Measurements from ENCODE around the gene ARL8A.
"Not testable (repeated sequence)": the region's sequence is repeated elsewhere in the genome, so short reads cannot be mapped to it uniquely, and the experiment has no call there.

ARL8A gene

GRCh38 chr1:202133496-202133895 lies 11.0 kb downstream of the ARL8A start:
- no peak for DNase-seq

- DNase-seq, result no peak
Observed at GRCh38 chr1:202133001-202133400, 11.5 kb downstream of the ARL8A start.

- no peak for DNase-seq
Observed at GRCh38 chr1:202131956-202132821, 12.3 kb downstream of the ARL8A start.

GRCh38 chr1:202130816-202131522 lies 13.6 kb downstream of the ARL8A start:
- no peak for DNase-seq

- no peak for DNase-seq
Observed at GRCh38 chr1:202130297-202130721, 14.2 kb downstream of the ARL8A start.

GRCh38 chr1:202129453-202130296 lies 14.9 kb downstream of the ARL8A start:
- DNase-seq, result no peak

GRCh38 chr1:202127836-202128622 lies 16.5 kb downstream of the ARL8A start:
- DNase-seq, result no peak

- no peak for DNase-seq
Observed at GRCh38 chr1:202127061-202127460, 17.5 kb downstream of the ARL8A start.

GRCh38 chr1:202126426-202126825 lies 18.1 kb downstream of the ARL8A start:
- no peak for DNase-seq

GRCh38 chr1:202125611-202126010 lies 18.9 kb downstream of the ARL8A start:
- no peak for DNase-seq

- no peak for DNase-seq
Observed at GRCh38 chr1:202124142-202124541, 20.4 kb downstream of the ARL8A start.

- no peak for DNase-seq
Observed at GRCh38 chr1:202123336-202123813, 21.2 kb downstream of the ARL8A start.

GRCh38 chr1:202122639-202123335 lies 21.8 kb downstream of the ARL8A start, which contains the start of gene GPR37L1:
TSS of gene GPR37L1 (plus strand) at chr1:202122917. CDS start at chr1:202122964, 47 bp downstream.
- no peak for DNase-seq

GRCh38 chr1:202121006-202121405 lies 23.5 kb downstream of the ARL8A start:
- DNase-seq, result no peak

- DNase-seq, result no peak
Observed at GRCh38 chr1:202117898-202118371, 26.6 kb downstream of the ARL8A start.

- no peak for DNase-seq
Observed at GRCh38 chr1:202116287-202116686, 28.2 kb downstream of the ARL8A start.

- no peak for DNase-seq
Observed at GRCh38 chr1:202113690-202114300, 30.7 kb downstream of the ARL8A start.

GRCh38 chr1:202112859-202113689 lies 31.5 kb downstream of the ARL8A start:
- no peak for DNase-seq

- DNase-seq, result not testable (repeated sequence)
Observed at GRCh38 chr1:202111589-202111988, 32.9 kb downstream of the ARL8A start.

- DNase-seq, result no peak
Observed at GRCh38 chr1:202110977-202111376, 33.6 kb downstream of the ARL8A start.
